GM12801 (cell line): Measurements from ENCODE around the gene SQSTM1.

ENCODE experiments used
- CTCF ChIP-seq: IDR thresholded peaks from one replicate; pipeline ENCODE4 v1.5.1; 2011; ENCODE audit warnings: control low read depth; ENCODE audit not compliant: insufficient read length; ENCODE audit errors: extremely low read depth

Gene SQSTM1

GRCh38 chr5:179788193-179788854 lies 32.4 kb upstream of the SQSTM1 start:
- no peak for TF ChIP-seq CTCF

GRCh38 chr5:179791881-179792611 lies 28.7 kb upstream of the SQSTM1 start:
- TF ChIP-seq CTCF, result no peak

- no peak for TF ChIP-seq CTCF
Measured at GRCh38 chr5:179792612-179793467, 27.9 kb upstream of the SQSTM1 start.

GRCh38 chr5:179793468-179794139 lies 27.1 kb upstream of the SQSTM1 start, which contains the start of gene LTC4S:
TSS of gene LTC4S (plus strand) at chr5:179793986. CDS start at chr5:179794081, 95 bp downstream.
- no peak for TF ChIP-seq CTCF

GRCh38 chr5:179794171-179794570 lies 26.5 kb upstream of the SQSTM1 start:
- no peak for TF ChIP-seq CTCF

- no peak for TF ChIP-seq CTCF
Measured at GRCh38 chr5:179794575-179794974, 26.1 kb upstream of the SQSTM1 start.
